H1 (cell line): ENCODE measurements around the gene SEMA4C. TPM values are rescaled to one million over a fixed set of nuclear protein-coding genes. Genes with fewer than 3 reads are reported as not detected.

ENCODE experiments used
- CTCF ChIA-PET: fragments of 300-600 bp; sonication (Branson Sonifier 250); formaldehyde crosslinking; loops from one replicate; lab custom pipeline; 2021; ENCODE audit not compliant: partially characterized antibody; lab: Charles Lee
- POLR2A ChIA-PET: fragments of 300-600 bp; sonication (Branson Sonifier 250); formaldehyde crosslinking; loops from one replicate; lab custom pipeline; 2021; ENCODE audit warnings: inconsistent platforms; ENCODE audit not compliant: partially characterized antibody; lab: Charles Lee
- DNase-seq, 2 experiments: peaks; one replicate each; pipeline versions ENCODE4 v3.0.0 to v3.0.0-alpha.2; 2010 to 2022; ENCODE audit warnings: low spot score in 2 of 2, low read depth in 1 of 2, mixed read lengths in 1 of 2
- FAIRE-seq: peaks from 2 replicates; lab custom pipeline; 2011; peaks lifted over from hg19 to GRCh38; lab: Jason Lieb, UNC
- H2AFZ ChIP-seq: 2 replicates; pipeline ENCODE4 v1.8.1; 2012; ENCODE audit warnings: low read length, inconsistent platforms
- H2AK5ac ChIP-seq: 2 replicates; pipeline ENCODE4 v1.6.1; 2013; ENCODE audit warnings: low read depth, low read length
- H2BK120ac ChIP-seq: replicated peaks from 2 replicates; pipeline ENCODE3; 2013; ENCODE audit warnings: low read depth, low read length, inconsistent platforms
- H2BK12ac ChIP-seq: 2 replicates; pipeline ENCODE4 v1.6.1; 2013; ENCODE audit warnings: low read depth, low read length
- H2BK15ac ChIP-seq: 2 replicates; pipeline ENCODE4 v1.6.1; 2013; ENCODE audit warnings: low read length
- H2BK20ac ChIP-seq: 2 replicates; pipeline ENCODE4 v1.6.1; 2013; ENCODE audit warnings: low read length
- H2BK5ac ChIP-seq: 2 replicates; pipeline ENCODE4 v1.6.1; 2013; ENCODE audit warnings: low read depth, low read length
- H3K14ac ChIP-seq: 2 replicates; pipeline ENCODE4 v1.6.1; 2013; ENCODE audit warnings: inconsistent platforms; ENCODE audit not compliant: insufficient read length
- H3K18ac ChIP-seq: 2 replicates; pipeline ENCODE4 v1.6.1; 2013; ENCODE audit warnings: low read length; ENCODE audit errors: extremely low read depth
- H3K23ac ChIP-seq: 2 replicates; pipeline ENCODE4 v1.6.1; 2013; ENCODE audit warnings: inconsistent platforms; ENCODE audit not compliant: insufficient read length
- H3K23me2 ChIP-seq: 2 replicates; pipeline ENCODE4 v1.6.1; 2013; ENCODE audit warnings: low read depth, low read length
- H3K27ac ChIP-seq: 2 replicates; pipeline ENCODE4 v1.6.1; 2011; ENCODE audit warnings: low read depth, low read length, inconsistent platforms
- H3K27me3 ChIP-seq, 4 experiments: replicated peaks in 1 of 4; 1 replicate in 1 of 4; 2 replicates in 3 of 4; pipeline versions ENCODE4 v1.6.1 to v1.8.1; 2011 to 2013; ENCODE audit warnings: low read length in 3 of 4, mild to moderate bottlenecking in 3 of 4, inconsistent platforms in 2 of 4, mixed read lengths in 2 of 4, moderate library complexity in 1 of 4; ENCODE audit not compliant: control insufficient read depth in 3 of 4, insufficient read depth in 3 of 4; ENCODE audit errors: extremely low read depth in 1 of 4
- H3K36me3 ChIP-seq, 4 experiments: 2 replicates each; pipeline versions ENCODE4 v1.6.1 to v1.8.1; 2011 to 2013; ENCODE audit warnings: mild to moderate bottlenecking in 4 of 4, low read length in 3 of 4, moderate library complexity in 2 of 4, control low read depth in 1 of 4, inconsistent platforms in 1 of 4; ENCODE audit not compliant: insufficient read depth in 4 of 4, control insufficient read depth in 2 of 4
- H3K4ac ChIP-seq: replicated peaks from 2 replicates; pipeline ENCODE3; 2013; ENCODE audit warnings: low read length, low read depth, mixed read lengths, inconsistent platforms; ENCODE audit not compliant: insufficient read length
- H3K4me1 ChIP-seq, 4 experiments: replicated peaks in 1 of 4; 1 replicate in 1 of 4; 2 replicates in 3 of 4; pipeline versions ENCODE4 v1.6.1 to v1.8.1; 2011 to 2013; ENCODE audit warnings: low read length in 3 of 4, inconsistent platforms in 2 of 4, mixed read lengths in 1 of 4; ENCODE audit not compliant: insufficient read depth in 4 of 4, control insufficient read depth in 3 of 4
- H3K4me2 ChIP-seq, 2 experiments: 2 replicates each; pipeline versions ENCODE4 v1.6.1 to v1.8.1; 2011 to 2013; ENCODE audit warnings: low read depth in 2 of 2, low read length in 2 of 2, control low read depth in 1 of 2, inconsistent platforms in 1 of 2, mild to moderate bottlenecking in 1 of 2; ENCODE audit not compliant: insufficient read depth in 1 of 2
- H3K4me3 ChIP-seq, 4 experiments: fragments of 200-600, 300-600 bp in 1 of 4; sonication (generic), shearing (Covaris generic), sonication (Bioruptor Twin) in 1 of 4; 2 replicates each; pipeline versions ENCODE4 v1.5.1 to v1.8.1; 2011 to 2016; ENCODE audit warnings: low read length in 4 of 4, low read depth in 3 of 4, control low read depth in 2 of 4, inconsistent platforms in 2 of 4, mild to moderate bottlenecking in 2 of 4, mixed read lengths in 1 of 4, moderate library complexity in 1 of 4; ENCODE audit not compliant: insufficient read depth in 2 of 4; ENCODE audit errors: extremely low read depth in 1 of 4
- H3K56ac ChIP-seq: replicated peaks from 2 replicates; pipeline ENCODE3; 2013; ENCODE audit warnings: low read depth, mild to moderate bottlenecking, mixed read lengths, low read length, inconsistent platforms; ENCODE audit not compliant: insufficient read length
- H3K79me1 ChIP-seq: 2 replicates; pipeline ENCODE4 v1.6.1; 2013; ENCODE audit warnings: low read depth, low read length, control low read depth
- H3K79me2 ChIP-seq, 2 experiments: 2 replicates each; pipeline versions ENCODE4 v1.6.1 to v1.8.1; 2012 to 2013; ENCODE audit warnings: low read length in 2 of 2, mild to moderate bottlenecking in 2 of 2, inconsistent platforms in 1 of 2; ENCODE audit not compliant: insufficient read depth in 2 of 2, control insufficient read depth in 1 of 2
- H3K9ac ChIP-seq, 4 experiments: replicated peaks in 1 of 4; 1 replicate in 1 of 4; 2 replicates in 3 of 4; pipeline versions ENCODE4 v1.6.1 to v1.8.1; 2011 to 2013; ENCODE audit warnings: low read depth in 3 of 4, low read length in 3 of 4, control low read depth in 2 of 4, mild to moderate bottlenecking in 2 of 4, moderate library complexity in 2 of 4, inconsistent platforms in 1 of 4; ENCODE audit errors: extremely low read depth in 1 of 4
- H3K9me3 ChIP-seq, 2 experiments: 2 replicates each; pipeline versions ENCODE4 v1.6.1 to v1.8.1; 2012 to 2013; ENCODE audit warnings: mild to moderate bottlenecking in 2 of 2, moderate library complexity in 2 of 2, control low read depth in 1 of 2, inconsistent platforms in 1 of 2, low read depth in 1 of 2, low read length in 1 of 2, mixed read lengths in 1 of 2; ENCODE audit not compliant: insufficient read depth in 2 of 2
- H4K20me1 ChIP-seq, 2 experiments: replicated peaks in 1 of 2; 2 replicates each; pipeline versions ENCODE3 to v1.8.1; 2011 to 2013; ENCODE audit warnings: inconsistent platforms in 2 of 2, low read length in 2 of 2, mild to moderate bottlenecking in 1 of 2; ENCODE audit not compliant: insufficient read depth in 2 of 2, control insufficient read depth in 1 of 2
- H4K5ac ChIP-seq: 2 replicates; pipeline ENCODE4 v1.6.1; 2013; ENCODE audit warnings: low read length, low read depth, mixed read lengths, inconsistent platforms; ENCODE audit not compliant: insufficient read length
- H4K8ac ChIP-seq: 2 replicates; pipeline ENCODE4 v1.8.0; 2013; ENCODE audit warnings: mild to moderate bottlenecking, moderate library complexity, low read length, inconsistent platforms; ENCODE audit not compliant: insufficient read depth; ENCODE audit errors: extremely low read depth
- H4K91ac ChIP-seq: replicated peaks from 2 replicates; pipeline ENCODE3; 2013; ENCODE audit warnings: low read length, mixed read lengths, inconsistent platforms; ENCODE audit not compliant: insufficient read length
- CBX5 ChIP-seq: fragments of 300-800, 300-1000 bp; sonication (generic); IDR thresholded peaks from 2 replicates; pipeline ENCODE4 v1.7.1; 2016; ENCODE audit warnings: antibody characterized with exemption, low read length, low read depth
- CEBPB ChIP-seq: IDR thresholded peaks from 2 replicates; pipeline ENCODE4 v1.6.1; 2012; ENCODE audit warnings: low read depth, low read length
- CHD1 ChIP-seq: IDR thresholded peaks from 2 replicates; pipeline ENCODE4 v1.6.1; 2012; ENCODE audit warnings: low read depth, low read length, improper control_type of control experiment
- EP300 ChIP-seq, 2 experiments: IDR thresholded peaks; 1 replicate in 1 of 2; 2 replicates in 1 of 2; pipeline ENCODE4 v1.6.1; 2011 to 2012; ENCODE audit warnings: low read depth in 2 of 2, low read length in 2 of 2, mild to moderate bottlenecking in 2 of 2, borderline replicate concordance in 1 of 2, inconsistent platforms in 1 of 2, moderate library complexity in 1 of 2
- JUND ChIP-seq: IDR thresholded peaks from 2 replicates; pipeline ENCODE4 v1.6.1; 2011; ENCODE audit warnings: mild to moderate bottlenecking, improper control_type of control experiment, low read length
- PHF8 ChIP-seq: fragments of 200-600 bp; sonication (generic); conservative IDR thresholded peaks from 2 replicates; pipeline ENCODE4 v1.7.1; 2012; ENCODE audit warnings: low read depth, mild to moderate bottlenecking, inconsistent platforms, low read length, moderate library complexity
- POLR2A ChIP-seq, 2 experiments: IDR thresholded peaks; 1 replicate in 1 of 2; 2 replicates in 1 of 2; pipeline ENCODE4 v1.6.1; 2011; ENCODE audit warnings: low read depth in 2 of 2, low read length in 2 of 2, mild to moderate bottlenecking in 2 of 2; ENCODE audit errors: control extremely low read depth in 1 of 2
- POU5F1 ChIP-seq: IDR thresholded peaks from 2 replicates; pipeline ENCODE4 v1.6.1; 2011; ENCODE audit warnings: low read depth, mild to moderate bottlenecking, low read length, moderate library complexity
- RBBP5 ChIP-seq: IDR thresholded peaks from 2 replicates; pipeline ENCODE4 v1.7.1; 2012; ENCODE audit warnings: low read depth, mild to moderate bottlenecking, inconsistent platforms, low read length, moderate library complexity, borderline replicate concordance
- SIX5 ChIP-seq: IDR thresholded peaks from 2 replicates; pipeline ENCODE4 v1.6.1; 2011; ENCODE audit warnings: mild to moderate bottlenecking, low read depth, low read length
- SP1 ChIP-seq: IDR thresholded peaks from 2 replicates; pipeline ENCODE4 v1.6.1; 2011; ENCODE audit warnings: low read depth, low read length
- WGBS, 2 experiments: shearing (Covaris generic) in 1 of 2; methylation state at CpG; one replicate each; pipeline versions ENCODE4 v1.1.6 to v1.1.7; 2013 to 2015; ENCODE audit warnings: low lambda C conversion rate in 2 of 2, mixed read lengths in 2 of 2, inconsistent platforms in 1 of 2, low coverage in 1 of 2, missing lambda C conversion rate in 1 of 2; ENCODE audit not compliant: insufficient replicate concordance in 2 of 2, insufficient coverage in 1 of 2, insufficient read length in 1 of 2; ENCODE audit errors: extremely low coverage in 1 of 2, missing lambda C conversion rate in 1 of 2; 5-methylcytosine and 5-hydroxymethylcytosine counted together
- polyA plus RNA-seq, 7 experiments: library from polyadenylated mRNA; depleted of rRNA in 3 of 7; stranded (reverse) in 5 of 7; unstranded in 2 of 7; fragments of >200 nt in 5 of 7; fragments of 200-250 nt in 2 of 7; gene quantifications; 1 replicate in 5 of 7; 2 replicates in 1 of 7; 4 replicates in 1 of 7; pipeline versions ENCODE4 v1.2.1 to v1.2.3, GENCODE V29; 2011 to 2013; ENCODE audit warnings: missing spikeins in 2 of 7, mixed read lengths in 2 of 7
- total RNA-seq: library from RNA; stranded (reverse); fragmentation: NEBNext Ultra II Directional; extraction: Animal tissue kit (Norgen Biotek cat#: 25700); gene quantifications from 2 replicates; pipeline ENCODE4 v1.2.1, GENCODE V29; 2021
- TF ChIP-seq, protein P1 (sequence below): IDR thresholded peaks from 2 replicates; pipeline ENCODE4 v1.6.1; 2011; ENCODE audit warnings: low read depth, mild to moderate bottlenecking, low read length; ENCODE audit not compliant: insufficient read depth

SEMA4C gene
- total and polyA plus RNA-seq, 2 of the 8 experiments (the other 6 are each of a cell fraction or from before 2014, with no cell fraction given): 47.5 to 67.3 TPM

GRCh38 chr2:96823198-96823597 is 46.7 kb downstream of the SEMA4C start:
- Histone ChIP-seq H2BK20ac (no peak overlapping the region), H3K4me1 (peaks cover 0 to 16% (median 10%) of the 10 kb centered on the region in 4 experiments; a peak in 5 of 7 replicates), H2AK5ac (no peak overlapping the region), H3K27ac (no peak overlapping the region), H3K4me3 (no peak overlapping the region), H3K14ac (no peak overlapping the region), H3K9me3 (no peaks in the 10 kb centered on the region), H2BK120ac (no peak overlapping the region), H4K8ac (no peak overlapping the region; the same call in 1 of the 2 replicates), H3K18ac (no peak overlapping the region), H2BK15ac (no peak overlapping the region), H2BK5ac (no peak overlapping the region; the same call in 1 of the 2 replicates), H3K79me2 (peaks cover 0 to 63% of the 10 kb centered on the region in 2 experiments; a peak in 2 of 4 replicates), H4K5ac (no peak overlapping the region), H3K56ac (no peak overlapping the region), H2BK12ac (no peak overlapping the region), H4K20me1 (peaks cover 12 to 39% of the 10 kb centered on the region in 2 experiments), H3K9ac (no peak overlapping the region), H3K36me3 (peaks cover 6 to 44% (median 18%) of the 10 kb centered on the region in 4 experiments; a peak in 7 of 8 replicates), H3K4me2 (no peak overlapping the region), H3K4ac (no peak overlapping the region), H3K27me3 (no peaks in the 10 kb centered on the region), H3K79me1 (peaks cover 28% of the 10 kb centered on the region), H4K91ac (no peak overlapping the region), H2AFZ (no peak overlapping the region), H3K23me2 (no peaks in the 10 kb centered on the region), H3K23ac (no peak overlapping the region)
- ChIA-PET CTCF (interaction anchor here (0.6 to 1.7 kb wide), 6 partner anchors 8 to 128 kb away, joined by 3 to 6 read pairs (median 4); partner anchors contain the start of gene ANKRD39), POLR2A (interaction anchor here (0.5 to 1.5 kb wide), 5 partner anchors 10 to 64 kb away, joined by 3 to 4 read pairs (median 3); partner anchors contain the start of gene ANKRD39)
- no peak for FAIRE-seq
- WGBS, 2 experiments: 89% methylated on average over 11 of the region's 11 CpGs; no CpG with 5 or more reads in 1 of the 2 experiments
- DNase-seq: no peak
- no peak for TF ChIP-seq CBX5
- TF ChIP-seq JUND: no peak
- TF ChIP-seq CHD1: no peak
- TF ChIP-seq POU5F1: no peak
- TF ChIP-seq, protein P1, sequence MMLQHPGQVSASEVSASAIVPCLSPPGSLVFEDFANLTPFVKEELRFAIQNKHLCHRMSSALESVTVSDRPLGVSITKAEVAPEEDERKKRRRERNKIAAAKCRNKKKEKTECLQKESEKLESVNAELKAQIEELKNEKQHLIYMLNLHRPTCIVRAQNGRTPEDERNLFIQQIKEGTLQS: no peak
- no peak for TF ChIP-seq CEBPB
- TF ChIP-seq RBBP5: no peak
- TF ChIP-seq EP300 (IDR thresholded peaks at IDR 0.05; ENCODE audit: borderline replicate concordance in 1 of 2, low read depth in 2 of 2, low read length in 2 of 2): no peak
- no peak for TF ChIP-seq PHF8
- TF ChIP-seq SIX5: no peak
- TF ChIP-seq SP1: no peak
- no peak for TF ChIP-seq POLR2A (IDR thresholded peaks at IDR 0.05; ENCODE audit: control extremely low read depth in 1 of 2, low read depth in 2 of 2, low read length in 2 of 2)
